SHP77 (cell line): Measurements from ENCODE around the gene PLPPR5.

Source experiments
- DNase-seq, 2 experiments: peaks; one replicate each; lab custom pipeline; 2025; lab: John Stamatoyannopoulos, UW

PLPPR5 gene

GRCh38 chr1:98849969-98850636 is 154.6 kb downstream of the PLPPR5 start:
- DNase-seq: no peak

GRCh38 chr1:98842241-98842640 is 162.4 kb downstream of the PLPPR5 start:
- DNase-seq: no peak
